Measurements from ENCODE around the gene FOXK2. TPM values are rescaled to one million over a fixed set of nuclear protein-coding genes. Genes with fewer than 3 reads are reported as not detected.

Gene FOXK2
- total RNA-seq, 1 donor from 2014 or later = 76.6 TPM

- H3K4me1 Mint-ChIP-seq (ENCODE audit: low read depth) = peaks cover 9% of the 10 kb centered on the region
- no peak for DNase-seq (ENCODE audit: low spot score, unreplicated experiment)
- H3K27me3 Mint-ChIP-seq = no peaks in the 10 kb centered on the region
- H3K36me3 Mint-ChIP-seq (ENCODE audit: insufficient read depth) = peaks cover 15% of the 10 kb centered on the region
- no peak for TF ChIP-seq CTCF (IDR thresholded peaks at IDR 0.05; ENCODE audit: unreplicated experiment)
- H3K4me3 Mint-ChIP-seq (ENCODE audit: low read depth) = no peak overlapping the region
- no peak overlapping the region for H3K27ac Mint-ChIP-seq
- H3K9me3 Mint-ChIP-seq (ENCODE audit: low read depth) = no peaks in the 10 kb centered on the region
Measured at GRCh38 chr17:82590881-82591539, 71.5 kb downstream of the FOXK2 start.

- DNase-seq (ENCODE audit: low spot score, unreplicated experiment) = no peak
- Mint-ChIP-seq H3K4me3 (ENCODE audit: low read depth) (no peak overlapping the region), H3K9me3 (ENCODE audit: low read depth) (no peaks in the 10 kb centered on the region), H3K27me3 (no peaks in the 10 kb centered on the region), H3K4me1 (ENCODE audit: low read depth) (peaks cover 9% of the 10 kb centered on the region), H3K36me3 (ENCODE audit: insufficient read depth) (peaks cover 11% of the 10 kb centered on the region), H3K27ac (peak overlapping the region; percentile 93)
- no peak for TF ChIP-seq CTCF (IDR thresholded peaks at IDR 0.05; ENCODE audit: unreplicated experiment)
Measured at GRCh38 chr17:82592289-82592766, 72.8 kb downstream of the FOXK2 start.

- Mint-ChIP-seq H3K4me3 (ENCODE audit: low read depth) (peak overlapping the region; percentile 40), H3K4me1 (ENCODE audit: low read depth) (peaks cover 9% of the 10 kb centered on the region), H3K27ac (peak overlapping the region; percentile 93), H3K9me3 (ENCODE audit: low read depth) (no peaks in the 10 kb centered on the region), H3K36me3 (ENCODE audit: insufficient read depth) (peaks cover 11% of the 10 kb centered on the region), H3K27me3 (no peaks in the 10 kb centered on the region)
- no peak for DNase-seq (ENCODE audit: low spot score, unreplicated experiment)
- TF ChIP-seq CTCF (IDR thresholded peaks at IDR 0.05; ENCODE audit: unreplicated experiment) = no peak
Measured at GRCh38 chr17:82592767-82593589, 73.4 kb downstream of the FOXK2 start.

GRCh38 chr17:82593590-82594087 is 74.1 kb downstream of the FOXK2 start:
- no peak for DNase-seq (ENCODE audit: low spot score, unreplicated experiment)
- peak overlapping the region; percentile 40 for H3K4me3 Mint-ChIP-seq (ENCODE audit: low read depth)
- H3K9me3 Mint-ChIP-seq (ENCODE audit: low read depth) = no peaks in the 10 kb centered on the region
- H3K27me3 Mint-ChIP-seq = no peaks in the 10 kb centered on the region
- H3K36me3 Mint-ChIP-seq (ENCODE audit: insufficient read depth) = peaks cover 10% of the 10 kb centered on the region
- peak overlapping the region; percentile 45 for H3K27ac Mint-ChIP-seq
- peaks cover 9% of the 10 kb centered on the region for H3K4me1 Mint-ChIP-seq (ENCODE audit: low read depth)
- no peak for TF ChIP-seq CTCF (IDR thresholded peaks at IDR 0.05; ENCODE audit: unreplicated experiment)

GRCh38 chr17:82594571-82594970 is 75.0 kb downstream of the FOXK2 start:
- peaks cover 10% of the 10 kb centered on the region for H3K36me3 Mint-ChIP-seq (ENCODE audit: insufficient read depth)
- TF ChIP-seq CTCF (IDR thresholded peaks at IDR 0.05; ENCODE audit: unreplicated experiment) = no peak

More at GRCh38 chr17:82594571-82594970, 75.0 kb downstream of the FOXK2 start:
- Mint-ChIP-seq H3K27me3 (no peaks in the 10 kb centered on the region), H3K9me3 (ENCODE audit: low read depth) (no peaks in the 10 kb centered on the region), H3K4me1 (ENCODE audit: low read depth) (peaks cover 9% of the 10 kb centered on the region), H3K27ac (no peak overlapping the region), H3K4me3 (ENCODE audit: low read depth) (no peak overlapping the region)
- DNase-seq (ENCODE audit: low spot score, unreplicated experiment) = no peak
